Panc1 (cell line): ENCODE results near the gene TXNIP.

ENCODE experiments used
- CTCF ChIP-seq: fragments of 450-650 bp; IDR thresholded peaks from 2 replicates; pipeline ENCODE4 v1.5.1; 2017; ENCODE audit warnings: mild to moderate bottlenecking
- POLR2AphosphoS5 ChIP-seq: IDR thresholded peaks from 2 replicates; pipeline ENCODE4 v1.6.1; 2012; ENCODE audit warnings: mild to moderate bottlenecking, low read depth, low read length, moderate library complexity

- no peak for TF ChIP-seq CTCF
- no peak for TF ChIP-seq POLR2AphosphoS5
These were observed 40.7 kb upstream of the TXNIP start for GRCh38 chr1:146036965-146037646.
